OCI-LY1 (cell line): ENCODE results near the gene CCDC78.

ENCODE experiments used
- H2AFZ ChIP-seq: fragments of 200-600 bp; sonication (generic), shearing (Covaris generic); 2 replicates; pipeline ENCODE4 v1.6.0; 2014; ENCODE audit warnings: antibody characterized with exemption, mild to moderate bottlenecking, low read length
- H3F3A ChIP-seq: fragments of 200-600 bp; sonication (generic), shearing (Covaris generic); 2 replicates; pipeline ENCODE4 v1.6.0; 2014; ENCODE audit warnings: mild to moderate bottlenecking, antibody characterized with exemption, low read length, moderate library complexity; ENCODE audit not compliant: insufficient read depth
- H3K27ac ChIP-seq: fragments of 200-600 bp; sonication (generic); 2 replicates; pipeline ENCODE4 v1.5.1; 2014; ENCODE audit warnings: low read length, mixed run types, mild to moderate bottlenecking, low read depth; ENCODE audit not compliant: poor library complexity, severe bottlenecking
- H3K27me3 ChIP-seq: fragments of 200-600 bp; sonication (generic); 2 replicates; pipeline ENCODE4 v1.6.0; 2014; ENCODE audit warnings: antibody characterized with exemption, mild to moderate bottlenecking, low read length, moderate library complexity; ENCODE audit not compliant: insufficient read depth
- H3K36me3 ChIP-seq: fragments of 200-600 bp; sonication (generic); 2 replicates; pipeline ENCODE4 v1.6.1; 2014; ENCODE audit warnings: mild to moderate bottlenecking, antibody characterized with exemption, low read length, moderate library complexity, mixed read lengths; ENCODE audit not compliant: insufficient read depth
- H3K4me1 ChIP-seq: fragments of 200-600 bp; sonication (generic); 2 replicates; pipeline ENCODE4 v1.5.1; 2014; ENCODE audit warnings: mild to moderate bottlenecking, low read length, moderate library complexity; ENCODE audit not compliant: insufficient read depth, severe bottlenecking
- H3K4me2 ChIP-seq: fragments of 200-600 bp; sonication (generic), shearing (Covaris generic); 2 replicates; pipeline ENCODE4 v1.6.1; 2014; ENCODE audit warnings: low read length
- H3K4me3 ChIP-seq: fragments of 200-600 bp; sonication (generic); 2 replicates; pipeline ENCODE4 v1.5.1; 2014; ENCODE audit warnings: low read length, low read depth, mild to moderate bottlenecking, mixed read lengths; ENCODE audit not compliant: poor library complexity, severe bottlenecking
- H3K79me2 ChIP-seq: fragments of 200-600 bp; shearing (Covaris generic); 2 replicates; pipeline ENCODE4 v1.6.1; 2016; ENCODE audit warnings: mixed run types, low read length, mixed read lengths; ENCODE audit not compliant: insufficient read depth
- H3K9ac ChIP-seq: fragments of 200-600 bp; sonication (generic), shearing (Covaris generic); 2 replicates; pipeline ENCODE4 v1.6.1; 2014; ENCODE audit warnings: mild to moderate bottlenecking, low read length, mixed read lengths
- H3K9me2 ChIP-seq: fragments of 200-600 bp; sonication (generic), shearing (Covaris generic); 2 replicates; pipeline ENCODE4 v1.6.1; 2014; ENCODE audit warnings: low read depth, mild to moderate bottlenecking, low read length, mixed read lengths
- H3K9me3 ChIP-seq: fragments of 200-600 bp; shearing (Covaris generic); 2 replicates; pipeline ENCODE4 v1.6.1; 2014; ENCODE audit warnings: low read length, mixed read lengths
- H4K20me1 ChIP-seq: fragments of 200-600 bp; sonication (generic), shearing (Covaris generic); 2 replicates; pipeline ENCODE4 v1.6.0; 2016; ENCODE audit warnings: mild to moderate bottlenecking, low read length; ENCODE audit not compliant: insufficient read depth
- CTCF ChIP-seq: fragments of 200-600 bp; sonication (generic), shearing (Covaris generic); IDR thresholded peaks from 2 replicates; pipeline ENCODE4 v1.5.1; 2017; ENCODE audit warnings: mild to moderate bottlenecking, antibody characterized with exemption, low read length, moderate library complexity, mixed read lengths
- EZH2 ChIP-seq: fragments of 200-600 bp; sonication (generic), shearing (Covaris generic); IDR thresholded peaks from 2 replicates; pipeline ENCODE4 v1.8.0; 2017; ENCODE audit warnings: borderline replicate concordance, mixed run types, mild to moderate bottlenecking, antibody characterized with exemption, low read length, moderate library complexity, mixed read lengths

CCDC78 gene

GRCh38 chr16:706189-707061 is 19.8 kb downstream of the CCDC78 start:
- Histone ChIP-seq H2AFZ (no peak overlapping the region), H3K9me2 (no peaks in the 10 kb centered on the region), H3K79me2 (no peaks in the 10 kb centered on the region), H3K4me2 (no peak overlapping the region), H3K4me3 (no peak overlapping the region), H3K36me3 (no peaks in the 10 kb centered on the region), H3K27ac (no peak overlapping the region), H3K27me3 (peaks cover 8% of the 10 kb centered on the region; the same call in 1 of the 2 replicates), H3F3A (no peaks in the 10 kb centered on the region), H3K4me1 (no peaks in the 10 kb centered on the region), H3K9ac (no peak overlapping the region), H3K9me3 (no peaks in the 10 kb centered on the region), H4K20me1 (no peaks in the 10 kb centered on the region)
- TF ChIP-seq EZH2 = no peak
- no peak for TF ChIP-seq CTCF

- H2AFZ ChIP-seq = no peak within 1 kb of the TSS
- H4K20me1 ChIP-seq = no peaks in the 10 kb centered on the region
- no peaks in the 10 kb centered on the region for H3K9me2 ChIP-seq
- H3K9me3 ChIP-seq = no peaks in the 10 kb centered on the region
- H3K4me1 ChIP-seq = no peaks in the 10 kb centered on the region
- no peak within 1 kb of the TSS for H3K27ac ChIP-seq
- no peak within 1 kb of the TSS for H3K4me2 ChIP-seq
- peaks cover 4% of the 10 kb centered on the region; the same call in 1 of the 2 replicates for H3K27me3 ChIP-seq
- no peak within 1 kb of the TSS for H3K9ac ChIP-seq
- no peak within 1 kb of the TSS for H3K4me3 ChIP-seq
- H3F3A ChIP-seq = no peaks in the 10 kb centered on the region
- no peaks in the 10 kb centered on the region for H3K36me3 ChIP-seq
- no peaks in the 10 kb centered on the region for H3K79me2 ChIP-seq
- no peak for TF ChIP-seq CTCF
- TF ChIP-seq EZH2 = no peak
These were observed 20.6 kb downstream of the CCDC78 start, which contains the start of gene FBXL16 for GRCh38 chr16:705431-706188. TSS of gene FBXL16 (minus strand) at chr16:705801. CDS start at chr16:697405, 8,396 bp downstream.

GRCh38 chr16:704552-705380 is 21.5 kb downstream of the CCDC78 start:
- Histone ChIP-seq H4K20me1 (no peaks in the 10 kb centered on the region), H2AFZ (no peak overlapping the region), H3K4me1 (no peaks in the 10 kb centered on the region), H3K9ac (no peak overlapping the region), H3K9me3 (no peaks in the 10 kb centered on the region), H3K4me2 (no peak overlapping the region), H3F3A (no peaks in the 10 kb centered on the region), H3K79me2 (no peaks in the 10 kb centered on the region), H3K36me3 (no peaks in the 10 kb centered on the region), H3K4me3 (no peak overlapping the region), H3K27me3 (0 out of 2 replicates have a peak, but pooled peaks cover 3% of the 10 kb centered on the region), H3K9me2 (no peaks in the 10 kb centered on the region), H3K27ac (no peak overlapping the region)
- TF ChIP-seq EZH2 (no peak), CTCF (no peak)
